GM12801 (cell line): ENCODE results near the gene SUSD4.

ENCODE experiments used
- CTCF ChIP-seq: IDR thresholded peaks from one replicate; pipeline ENCODE4 v1.5.1; 2011; ENCODE audit warnings: control low read depth; ENCODE audit not compliant: insufficient read length; ENCODE audit errors: extremely low read depth

Gene SUSD4

GRCh38 chr1:223183268-223183862 is 180.6 kb downstream of the SUSD4 start:
- TF ChIP-seq CTCF, result no peak

GRCh38 chr1:223180731-223181321 is 183.2 kb downstream of the SUSD4 start:
- TF ChIP-seq CTCF, result no peak

- no peak for TF ChIP-seq CTCF
These were observed 184.2 kb downstream of the SUSD4 start for GRCh38 chr1:223179786-223180185.

- TF ChIP-seq CTCF, result no peak
These were observed 184.7 kb downstream of the SUSD4 start for GRCh38 chr1:223179280-223179679.

- no peak for TF ChIP-seq CTCF
These were observed 186.3 kb downstream of the SUSD4 start for GRCh38 chr1:223177681-223178080.

GRCh38 chr1:223176437-223176836 is 187.5 kb downstream of the SUSD4 start:
- TF ChIP-seq CTCF, result no peak

GRCh38 chr1:223175633-223176032 is 188.3 kb downstream of the SUSD4 start:
- no peak for TF ChIP-seq CTCF
